GM18519 (cell line): ENCODE results near the gene ATP9B.

ENCODE experiments used
- ATAC-seq: cut with Tn5 transposase; IDR thresholded peaks from one replicate; pipeline ENCODE4 v1.9.1; 2021; ENCODE audit warnings: mild to moderate bottlenecking, moderate library complexity; ENCODE audit not compliant: unreplicated experiment, low FRiP score

Gene ATP9B

GRCh38 chr18:79191956-79192355 is 122.8 kb downstream of the ATP9B start:
- no peak for ATAC-seq

- ATAC-seq, result no peak
Measured at GRCh38 chr18:79193826-79194225, 124.6 kb downstream of the ATP9B start.

- ATAC-seq, result no peak
Measured at GRCh38 chr18:79195716-79196683, 126.8 kb downstream of the ATP9B start.

GRCh38 chr18:79197531-79197930 is 128.3 kb downstream of the ATP9B start:
- no peak for ATAC-seq

GRCh38 chr18:79199691-79200374 is 130.6 kb downstream of the ATP9B start:
- ATAC-seq, result no peak

- no peak for ATAC-seq
Measured at GRCh38 chr18:79200546-79201268, 131.5 kb downstream of the ATP9B start.

- no peak for ATAC-seq
Measured at GRCh38 chr18:79203017-79203605, 133.9 kb downstream of the ATP9B start.

- no peak for ATAC-seq
Measured at GRCh38 chr18:79204889-79205807, 136.0 kb downstream of the ATP9B start.

GRCh38 chr18:79206444-79206843 is 137.2 kb downstream of the ATP9B start:
- no peak for ATAC-seq

- ATAC-seq, result no peak
Measured at GRCh38 chr18:79208906-79209305, 139.7 kb downstream of the ATP9B start.

GRCh38 chr18:79210002-79210910 is 141.1 kb downstream of the ATP9B start:
- no peak for ATAC-seq

- no peak for ATAC-seq
Measured at GRCh38 chr18:79211844-79212243, 142.7 kb downstream of the ATP9B start.

GRCh38 chr18:79214056-79214455 is 144.9 kb downstream of the ATP9B start:
- no peak for ATAC-seq

GRCh38 chr18:79216176-79216575 is 147.0 kb downstream of the ATP9B start:
- ATAC-seq, result no peak

- ATAC-seq, result no peak
Measured at GRCh38 chr18:79217979-79218604, 148.9 kb downstream of the ATP9B start.

- no peak for ATAC-seq
Measured at GRCh38 chr18:79218605-79219190, 149.5 kb downstream of the ATP9B start.

- no peak for ATAC-seq
Measured at GRCh38 chr18:79221136-79221535, 151.9 kb downstream of the ATP9B start.

GRCh38 chr18:79222790-79223189 is 153.6 kb downstream of the ATP9B start:
- ATAC-seq, result no peak
